Stimulated activated CD4-positive, alpha-beta T cell treated with anti-CD3 and anti-CD28 coated beads, Interleukin-15, amount 100 ng/mL, for 24 hours (primary cell): ENCODE data around the gene CEL.
"Not testable (repeated sequence)": the region's sequence is repeated elsewhere in the genome, so short reads cannot be mapped to it uniquely, and the experiment has no call there.

Experiments
- DNase-seq: peaks from one replicate; pipeline ENCODE4 v3.0.0-alpha.2; 2020

The CEL gene

DNA sequence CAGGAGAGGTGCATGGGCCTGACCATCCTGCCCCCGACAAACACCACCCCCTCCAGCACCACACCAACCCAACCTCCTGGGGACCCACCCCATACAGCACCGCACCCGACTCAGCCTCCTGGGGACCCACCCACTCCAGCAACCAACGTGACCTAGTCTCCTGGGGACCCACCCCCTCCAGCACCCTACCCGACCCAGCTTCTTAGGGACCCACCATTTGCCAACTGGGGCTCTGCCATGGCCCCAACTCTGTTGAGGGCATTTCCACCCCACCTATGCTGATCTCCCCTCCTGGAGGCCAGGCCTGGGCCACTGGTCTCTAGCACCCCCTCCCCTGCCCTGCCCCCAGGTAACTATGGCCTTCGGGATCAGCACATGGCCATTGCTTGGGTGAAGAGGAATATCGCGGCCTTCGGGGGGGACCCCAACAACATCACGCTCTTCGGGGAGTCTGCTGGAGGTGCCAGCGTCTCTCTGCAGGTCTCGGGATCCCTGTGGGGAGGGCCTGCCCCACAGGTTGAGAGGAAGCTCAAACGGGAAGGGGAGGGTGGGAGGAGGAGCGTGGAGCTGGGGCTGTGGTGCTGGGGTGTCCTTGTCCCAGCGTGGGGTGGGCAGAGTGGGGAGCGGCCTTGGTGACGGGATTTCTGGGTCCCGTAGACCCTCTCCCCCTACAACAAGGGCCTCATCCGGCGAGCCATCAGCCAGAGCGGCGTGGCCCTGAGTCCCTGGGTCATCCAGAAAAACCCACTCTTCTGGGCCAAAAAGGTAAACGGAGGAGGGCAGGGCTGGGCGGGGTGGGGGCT is 4.6 kb downstream of the CEL start:
- DNase-seq: no peak

DNA sequence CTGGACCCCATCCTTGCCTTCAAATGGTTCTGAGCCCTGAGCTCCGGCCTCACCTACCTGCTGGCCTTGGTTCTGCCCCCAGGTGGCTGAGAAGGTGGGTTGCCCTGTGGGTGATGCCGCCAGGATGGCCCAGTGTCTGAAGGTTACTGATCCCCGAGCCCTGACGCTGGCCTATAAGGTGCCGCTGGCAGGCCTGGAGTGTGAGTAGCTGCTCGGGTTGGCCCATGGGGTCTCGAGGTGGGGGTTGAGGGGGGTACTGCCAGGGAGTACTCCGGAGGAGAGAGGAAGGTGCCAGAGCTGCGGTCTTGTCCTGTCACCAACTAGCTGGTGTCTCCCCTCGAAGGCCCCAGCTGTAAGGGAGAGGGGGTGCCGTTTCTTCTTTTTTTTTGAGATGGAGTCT is 5.2 kb downstream of the CEL start:
- no peak for DNase-seq

DNA sequence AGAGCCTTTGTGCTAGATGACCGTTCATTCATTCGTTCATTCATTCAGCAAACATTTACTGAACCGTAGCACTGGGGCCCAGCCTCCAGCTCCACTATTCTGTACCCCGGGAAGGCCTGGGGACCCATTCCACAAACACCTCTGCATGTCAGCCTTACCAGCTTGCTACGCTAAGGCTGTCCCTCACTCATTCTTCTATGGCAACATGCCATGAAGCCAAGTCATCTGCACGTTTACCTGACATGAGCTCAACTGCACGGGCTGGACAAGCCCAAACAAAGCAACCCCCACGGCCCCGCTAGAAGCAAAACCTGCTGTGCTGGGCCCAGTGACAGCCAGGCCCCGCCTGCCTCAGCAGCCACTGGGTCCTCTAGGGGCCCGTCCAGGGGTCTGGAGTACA is 6.0 kb downstream of the CEL start:
- no peak for DNase-seq

DNA sequence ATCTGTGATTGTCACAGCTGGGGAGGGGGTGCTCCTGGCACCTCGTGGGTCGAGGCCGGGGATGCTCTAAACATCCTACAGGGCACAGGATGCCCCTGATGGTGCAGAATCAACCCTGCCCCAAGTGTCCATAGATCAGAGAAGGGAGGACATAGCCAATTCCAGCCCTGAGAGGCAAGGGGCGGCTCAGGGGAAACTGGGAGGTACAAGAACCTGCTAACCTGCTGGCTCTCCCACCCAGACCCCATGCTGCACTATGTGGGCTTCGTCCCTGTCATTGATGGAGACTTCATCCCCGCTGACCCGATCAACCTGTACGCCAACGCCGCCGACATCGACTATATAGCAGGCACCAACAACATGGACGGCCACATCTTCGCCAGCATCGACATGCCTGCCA is 6.7 kb downstream of the CEL start:
- DNase-seq: not testable (repeated sequence)

DNA sequence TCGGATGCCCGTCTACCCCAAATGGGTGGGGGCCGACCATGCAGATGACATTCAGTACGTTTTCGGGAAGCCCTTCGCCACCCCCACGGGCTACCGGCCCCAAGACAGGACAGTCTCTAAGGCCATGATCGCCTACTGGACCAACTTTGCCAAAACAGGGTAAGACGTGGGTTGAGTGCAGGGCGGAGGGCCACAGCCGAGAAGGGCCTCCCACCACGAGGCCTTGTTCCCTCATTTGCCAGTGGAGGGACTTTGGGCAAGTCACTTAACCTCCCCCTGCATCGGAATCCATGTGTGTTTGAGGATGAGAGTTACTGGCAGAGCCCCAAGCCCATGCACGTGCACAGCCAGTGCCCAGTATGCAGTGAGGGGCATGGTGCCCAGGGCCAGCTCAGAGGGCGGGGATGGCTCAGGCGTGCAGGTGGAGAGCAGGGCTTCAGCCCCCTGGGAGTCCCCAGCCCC is 8.8 kb downstream of the CEL start:
- not testable (repeated sequence) for DNase-seq

DNA sequence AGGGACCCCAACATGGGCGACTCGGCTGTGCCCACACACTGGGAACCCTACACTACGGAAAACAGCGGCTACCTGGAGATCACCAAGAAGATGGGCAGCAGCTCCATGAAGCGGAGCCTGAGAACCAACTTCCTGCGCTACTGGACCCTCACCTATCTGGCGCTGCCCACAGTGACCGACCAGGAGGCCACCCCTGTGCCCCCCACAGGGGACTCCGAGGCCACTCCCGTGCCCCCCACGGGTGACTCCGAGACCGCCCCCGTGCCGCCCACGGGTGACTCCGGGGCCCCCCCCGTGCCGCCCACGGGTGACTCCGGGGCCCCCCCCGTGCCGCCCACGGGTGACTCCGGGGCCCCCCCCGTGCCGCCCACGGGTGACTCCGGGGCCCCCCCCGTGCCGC is 9.2 kb downstream of the CEL start:
- not testable (repeated sequence) for DNase-seq

DNA sequence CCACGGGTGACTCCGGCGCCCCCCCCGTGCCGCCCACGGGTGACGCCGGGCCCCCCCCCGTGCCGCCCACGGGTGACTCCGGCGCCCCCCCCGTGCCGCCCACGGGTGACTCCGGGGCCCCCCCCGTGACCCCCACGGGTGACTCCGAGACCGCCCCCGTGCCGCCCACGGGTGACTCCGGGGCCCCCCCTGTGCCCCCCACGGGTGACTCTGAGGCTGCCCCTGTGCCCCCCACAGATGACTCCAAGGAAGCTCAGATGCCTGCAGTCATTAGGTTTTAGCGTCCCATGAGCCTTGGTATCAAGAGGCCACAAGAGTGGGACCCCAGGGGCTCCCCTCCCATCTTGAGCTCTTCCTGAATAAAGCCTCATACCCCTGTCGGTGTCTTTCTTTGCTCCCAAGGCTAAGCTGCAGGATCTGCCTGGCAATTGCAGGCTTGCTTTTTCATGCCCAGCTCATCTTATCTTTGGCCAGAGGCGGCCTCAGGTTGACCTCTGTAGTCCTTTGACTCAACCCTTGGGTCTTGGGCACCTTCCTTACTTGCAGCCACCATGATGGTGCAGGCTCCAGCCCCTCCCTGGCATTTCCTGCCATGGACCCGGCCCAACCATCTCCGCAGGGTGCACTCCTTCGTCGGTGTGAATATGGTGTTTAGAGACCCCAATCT is 9.8 kb downstream of the CEL start:
- DNase-seq: no peak

DNA sequence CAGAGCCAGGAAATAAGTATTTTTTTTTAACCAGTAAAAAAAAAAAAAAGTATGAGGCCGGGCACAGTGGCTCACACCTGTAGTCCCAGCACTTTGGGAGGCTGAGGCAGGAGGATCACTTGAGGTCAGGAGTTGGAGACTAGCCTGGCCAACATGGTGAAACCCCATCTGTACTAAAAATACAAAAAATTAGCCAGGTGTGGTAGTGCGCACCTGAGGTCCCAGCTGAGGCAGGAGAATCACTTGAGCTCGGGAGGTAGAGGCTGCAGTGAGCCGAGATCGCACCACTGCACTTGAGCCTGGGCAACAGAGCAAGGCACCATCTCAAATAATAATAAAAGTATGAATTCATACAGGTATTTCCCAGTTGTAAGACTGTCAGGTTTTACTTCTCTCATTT is 10.4 kb downstream of the CEL start:
- not testable (repeated sequence) for DNase-seq

DNA sequence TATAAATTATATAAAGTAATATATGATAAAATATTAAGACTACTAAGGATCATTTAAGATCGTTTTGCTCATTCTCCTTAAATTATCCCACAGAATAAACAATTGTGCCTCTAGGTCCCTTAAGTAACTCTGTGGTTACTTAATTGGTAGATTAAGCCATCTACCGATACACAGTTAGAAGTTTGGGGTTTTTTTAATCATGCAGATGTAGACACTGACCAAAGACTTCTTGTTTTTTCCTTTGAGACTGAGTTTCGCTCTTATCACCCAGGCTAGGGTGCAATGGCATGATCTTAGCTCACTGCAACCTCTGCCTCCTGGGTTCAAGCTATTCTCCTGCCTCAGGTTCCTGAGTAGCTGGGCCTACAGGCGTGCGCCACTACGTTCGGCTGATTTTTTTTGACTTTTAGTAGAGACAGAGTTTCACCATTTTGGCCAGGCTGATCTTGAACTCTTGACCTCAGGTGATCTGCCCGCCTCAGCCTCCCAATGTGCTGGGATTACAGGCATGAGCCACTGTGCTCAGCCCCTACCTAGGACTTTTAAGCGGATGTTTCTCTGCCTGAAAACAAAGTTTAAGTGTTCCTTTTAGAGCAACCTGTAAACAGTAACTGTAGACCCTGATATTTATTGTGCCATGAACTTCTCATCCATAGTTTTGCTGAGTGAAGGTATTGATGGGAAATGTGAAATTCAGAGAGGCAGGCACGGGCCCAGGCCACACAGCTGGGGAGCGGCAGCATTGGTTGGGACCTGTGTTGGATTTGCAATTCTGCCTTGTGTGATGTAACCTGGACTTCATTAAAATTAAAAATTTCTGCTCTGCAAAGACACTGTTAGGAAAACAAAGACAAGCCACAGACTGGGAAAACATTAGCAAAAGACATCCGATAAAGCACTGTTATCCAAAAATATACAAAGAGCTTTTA is 11.6 kb downstream of the CEL start:
- DNase-seq: no peak

DNA sequence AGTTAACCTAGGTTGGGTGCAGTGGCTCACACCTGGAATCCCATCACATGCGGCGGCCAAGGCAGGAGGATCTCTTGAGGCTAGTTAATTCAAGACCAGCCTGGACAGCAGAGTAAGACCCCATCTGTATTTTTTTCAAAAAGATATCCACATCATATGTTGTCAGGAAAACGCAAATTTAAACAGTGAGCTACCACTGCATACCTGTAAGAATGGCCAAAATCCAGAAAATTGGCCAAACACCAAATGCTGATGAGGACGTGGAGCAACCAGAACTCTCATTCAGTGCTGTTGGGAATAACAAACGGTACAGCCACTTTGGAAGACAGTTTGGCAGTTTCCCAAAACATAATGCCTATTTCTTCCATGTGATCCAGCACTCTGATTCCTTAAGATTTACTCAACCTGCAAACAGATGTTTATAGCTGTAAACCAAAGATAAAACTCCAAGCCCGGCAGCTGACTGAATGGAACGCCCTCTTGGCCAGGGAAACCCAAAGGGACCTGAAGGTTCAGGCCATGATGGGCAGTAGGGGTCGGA is 12.4 kb downstream of the CEL start:
- DNase-seq: no peak

DNA sequence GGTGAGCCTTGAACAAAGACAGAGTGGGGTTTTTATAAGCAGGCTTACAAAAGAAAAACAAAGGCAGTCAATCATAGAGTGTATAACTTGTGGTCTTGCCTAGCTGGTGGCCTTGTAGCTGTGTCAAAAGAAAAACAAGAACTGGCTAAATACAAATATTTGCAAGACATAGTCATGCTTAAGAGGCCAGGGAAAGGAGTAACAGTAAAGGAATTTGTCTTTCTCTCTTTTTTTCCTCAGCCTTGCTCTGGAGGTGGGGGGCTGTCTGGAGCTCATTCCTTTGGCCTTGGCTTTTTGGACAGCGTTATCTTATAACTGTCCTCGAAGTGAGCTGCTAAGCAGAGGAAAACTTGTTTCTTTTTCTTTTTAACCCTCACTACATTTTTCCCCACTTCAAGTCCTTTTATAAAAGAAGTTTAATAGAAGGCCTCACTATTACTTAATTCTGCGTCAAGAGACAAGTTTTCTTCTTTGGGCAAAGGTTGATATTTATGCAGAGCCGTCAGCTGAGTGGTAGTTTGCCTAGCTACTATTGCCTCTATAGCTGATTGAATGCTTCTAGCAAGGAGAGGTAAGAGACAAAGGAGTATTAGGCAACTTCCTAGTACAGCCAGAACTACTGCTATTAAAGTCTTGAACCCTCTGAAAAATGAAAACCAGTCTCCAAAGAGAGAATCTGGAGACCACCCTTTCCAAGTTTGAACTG is 14.3 kb downstream of the CEL start:
- no peak for DNase-seq

DNA sequence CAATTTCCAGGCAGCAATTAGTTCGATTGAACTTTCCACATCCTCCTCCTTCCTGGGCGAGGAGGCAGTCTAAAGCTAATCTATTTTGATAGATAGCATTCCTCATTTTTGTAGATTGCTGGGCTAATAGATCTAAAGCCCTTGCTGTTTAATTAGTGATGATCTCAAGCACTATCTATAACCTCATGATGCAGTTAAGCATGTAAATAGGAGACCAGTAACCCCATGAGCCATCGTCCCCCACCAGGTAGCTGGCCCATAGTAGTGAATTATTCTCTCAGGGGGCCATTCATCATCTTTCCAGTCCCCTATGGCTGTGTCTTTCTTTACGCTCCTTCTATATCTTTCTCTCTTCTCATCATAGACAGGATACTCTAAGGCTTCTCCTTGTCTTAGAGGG is 14.9 kb downstream of the CEL start:
- DNase-seq: no peak

DNA sequence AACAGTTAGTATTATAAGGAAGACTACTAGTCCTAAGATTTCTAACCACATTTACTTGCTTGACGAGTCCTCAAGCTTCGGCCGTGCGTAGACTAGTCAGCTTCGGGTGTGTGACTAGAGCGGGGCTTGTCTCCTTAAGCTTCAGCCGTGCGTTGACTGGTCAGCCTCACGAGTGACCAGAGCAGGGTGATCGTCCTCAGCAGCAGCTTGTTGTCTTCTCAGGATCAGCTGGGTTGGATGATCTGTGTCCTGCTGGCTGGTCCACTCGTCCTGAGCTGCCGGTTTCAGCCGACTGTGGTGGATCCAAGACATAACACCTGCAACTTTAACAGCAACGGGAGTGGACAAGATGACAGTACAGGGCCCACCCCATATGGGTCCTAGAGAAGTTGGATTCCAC is 16.7 kb downstream of the CEL start:
- no peak for DNase-seq

DNA sequence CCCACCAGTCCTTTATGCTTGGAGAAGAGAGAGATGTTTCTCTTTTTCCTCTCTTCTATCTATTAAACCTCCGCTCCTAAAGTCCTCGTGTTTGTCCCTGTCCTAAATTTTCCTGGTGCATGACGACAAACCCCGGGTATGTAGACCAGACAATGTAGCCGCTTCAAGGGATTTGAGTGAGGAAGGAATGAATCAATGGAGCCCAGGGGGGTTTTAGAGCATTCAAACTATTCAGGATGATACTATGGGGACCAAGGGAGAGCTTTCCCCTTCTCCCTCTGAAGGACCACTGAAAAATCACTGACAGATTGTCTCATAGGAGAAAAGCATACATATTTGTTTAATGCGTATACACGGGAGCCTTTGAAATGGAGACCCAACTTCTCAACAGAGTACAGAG is 18.4 kb downstream of the CEL start:
- DNase-seq: no peak

DNA sequence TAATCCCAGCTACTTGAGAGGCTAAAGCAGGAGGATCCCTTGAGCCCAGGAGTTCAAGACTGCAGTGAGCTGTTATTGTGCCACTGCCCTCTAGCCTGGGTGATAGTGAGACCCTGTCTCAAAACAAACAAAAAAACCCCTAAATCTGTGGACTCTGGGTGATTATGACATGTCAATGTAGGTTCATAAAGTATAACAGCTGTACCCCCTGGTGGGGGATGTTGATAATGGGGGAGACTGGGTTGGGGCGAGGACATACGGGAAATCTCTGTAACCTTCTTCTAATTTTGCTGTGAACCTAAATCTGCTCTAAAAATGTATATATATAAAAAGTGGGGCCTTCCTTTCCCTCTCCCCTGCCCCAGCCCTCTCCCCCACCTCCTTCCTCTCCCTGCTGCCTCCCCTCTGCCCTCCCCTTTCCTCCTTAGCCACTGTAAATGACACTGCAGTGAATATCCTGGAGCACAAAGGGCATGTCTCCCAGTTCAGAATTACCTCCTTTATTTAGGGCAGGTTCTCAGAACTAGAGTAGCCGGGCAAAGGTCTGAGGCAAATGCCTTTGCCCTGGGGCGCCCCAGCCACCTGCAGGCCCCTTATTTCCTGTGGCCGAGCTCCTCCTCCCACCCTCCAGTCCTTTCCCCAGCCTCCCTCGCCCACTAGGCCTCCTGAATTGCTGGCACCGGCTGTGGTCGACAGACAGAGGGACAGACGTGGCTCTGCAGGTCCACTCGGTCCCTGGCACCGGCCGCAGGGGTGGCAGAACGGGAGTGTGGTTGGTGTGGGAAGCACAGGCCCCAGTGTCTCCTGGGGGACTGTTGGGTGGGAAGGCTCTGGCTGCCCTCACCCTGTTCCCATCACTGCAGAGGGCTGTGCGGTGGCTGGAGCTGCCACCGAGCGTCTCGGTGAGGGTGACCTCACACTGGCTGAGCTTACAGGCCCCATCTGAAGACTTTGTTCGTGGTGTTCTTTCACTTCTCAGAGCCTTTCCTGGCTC is 19.3 kb downstream of the CEL start:
- not testable (repeated sequence) for DNase-seq

DNA sequence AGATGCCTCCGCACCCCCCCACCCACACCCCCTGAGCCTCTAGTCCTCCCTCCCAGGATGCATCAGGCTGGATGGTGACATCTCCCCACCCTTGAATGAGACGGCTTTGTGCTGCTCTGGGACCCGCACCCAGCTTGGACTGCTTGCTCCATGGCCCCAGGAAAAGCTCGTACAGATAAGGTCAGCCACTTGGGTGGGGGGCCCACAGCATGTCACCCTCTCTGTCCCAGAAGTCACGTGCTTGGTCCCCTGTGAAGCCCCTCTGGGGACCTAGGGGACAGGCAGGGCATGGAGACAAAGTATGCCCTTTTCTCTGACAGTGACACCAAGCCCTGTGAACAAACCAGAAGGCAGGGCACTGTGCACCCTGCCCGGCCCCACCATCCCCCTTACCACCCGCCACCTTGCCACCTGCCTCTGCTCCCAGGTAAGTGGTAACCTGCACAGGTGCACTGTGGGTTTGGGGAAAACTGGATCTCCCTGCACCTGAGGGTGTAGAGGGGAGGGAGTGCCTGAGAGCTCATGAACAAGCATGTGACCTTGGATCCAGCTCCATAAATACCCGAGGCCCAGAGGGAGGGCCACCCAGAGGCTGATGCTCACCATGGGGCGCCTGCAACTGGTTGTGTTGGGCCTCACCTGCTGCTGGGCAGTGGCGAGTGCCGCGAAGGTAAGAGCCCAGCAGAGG is 20.3 kb downstream of the CEL start:
- DNase-seq: not testable (repeated sequence)

DNA sequence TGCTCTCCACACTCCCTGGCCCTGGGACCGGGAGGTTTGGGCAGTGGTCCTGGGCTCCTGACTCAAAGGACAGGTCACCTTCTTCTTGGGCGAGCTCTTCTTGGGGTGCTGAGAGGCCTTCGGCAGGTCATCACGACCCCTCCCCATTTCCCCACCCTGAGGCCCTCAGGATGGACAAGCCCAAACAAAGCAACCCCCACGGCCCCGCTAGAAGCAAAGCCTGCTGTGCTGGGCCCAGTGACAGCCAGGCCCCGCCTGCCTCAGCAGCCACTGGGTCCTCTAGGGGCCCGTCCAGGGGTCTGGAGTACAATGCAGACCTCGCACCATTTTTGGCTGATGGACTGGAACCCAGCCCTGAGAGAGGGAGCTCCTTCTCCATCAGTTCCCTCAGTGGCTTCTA is 21.9 kb downstream of the CEL start:
- DNase-seq: not testable (repeated sequence)

DNA sequence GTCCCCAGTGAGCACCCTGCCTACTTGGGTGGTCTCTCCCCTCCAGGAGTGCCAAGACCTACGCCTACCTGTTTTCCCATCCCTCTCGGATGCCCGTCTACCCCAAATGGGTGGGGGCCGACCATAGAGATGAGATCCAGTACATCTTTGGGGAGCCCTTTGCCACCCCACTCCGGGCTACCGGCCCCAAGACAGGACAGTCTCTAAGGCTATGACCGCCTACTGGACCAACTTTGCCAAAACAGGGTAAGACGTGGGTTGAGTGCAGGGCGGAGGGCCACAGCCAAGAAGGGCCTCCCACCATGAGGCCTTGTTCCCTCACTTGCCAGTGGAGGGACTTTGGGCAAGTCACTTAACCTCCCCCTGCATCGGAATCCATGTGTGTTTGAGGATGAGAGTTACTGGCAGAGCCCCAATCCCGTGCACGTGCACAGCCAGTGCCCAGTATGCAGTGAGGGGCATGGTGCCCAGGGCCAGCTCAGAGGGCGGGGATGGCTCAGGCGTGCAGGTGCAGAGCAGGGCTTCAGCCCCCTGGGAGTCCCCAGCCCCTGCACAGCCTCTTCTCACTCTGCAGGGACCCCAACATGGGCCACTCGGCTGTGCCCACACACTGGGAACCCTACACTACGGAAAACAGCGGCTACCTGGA is 24.6 kb downstream of the CEL start:
- not testable (repeated sequence) for DNase-seq

DNA sequence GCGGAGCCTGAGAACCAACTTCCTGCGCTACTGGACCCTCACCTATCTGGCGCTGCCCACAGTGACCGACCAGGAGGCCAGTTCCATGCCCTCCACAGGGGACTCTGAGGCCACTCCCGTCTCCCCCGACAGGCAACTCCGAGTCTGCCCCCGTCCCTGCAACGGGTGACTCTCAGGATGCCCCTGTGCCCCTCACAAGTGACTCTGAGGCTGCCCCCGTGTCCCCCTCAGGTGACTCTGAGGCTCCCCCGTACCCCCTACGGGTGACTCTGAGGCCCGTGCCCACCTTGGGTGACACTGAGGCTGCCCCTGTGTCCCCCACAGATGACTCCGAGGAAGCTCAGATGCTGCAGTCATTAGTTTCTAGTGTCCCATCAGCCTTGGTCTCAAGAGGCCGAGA is 25.1 kb downstream of the CEL start:
- no peak for DNase-seq
